OCI-LY3 (cell line): Measurements from ENCODE around the gene TMEM31.

Experiments used
- EZH2phosphoT487 ChIP-seq: fragments of 200-600 bp; shearing (Covaris generic); IDR thresholded peaks from 2 replicates; pipeline ENCODE4 v1.6.1; 2018; ENCODE audit warnings: antibody characterized with exemption, mixed run types, low read depth
- TF ChIP-seq, protein P1 (sequence below): fragments of 200-600, 300-600 bp; sonication (generic); IDR thresholded peaks from 2 replicates; pipeline ENCODE4 v1.5.1; 2014; ENCODE audit warnings: antibody characterized with exemption, low read length, low read depth

DNA sequence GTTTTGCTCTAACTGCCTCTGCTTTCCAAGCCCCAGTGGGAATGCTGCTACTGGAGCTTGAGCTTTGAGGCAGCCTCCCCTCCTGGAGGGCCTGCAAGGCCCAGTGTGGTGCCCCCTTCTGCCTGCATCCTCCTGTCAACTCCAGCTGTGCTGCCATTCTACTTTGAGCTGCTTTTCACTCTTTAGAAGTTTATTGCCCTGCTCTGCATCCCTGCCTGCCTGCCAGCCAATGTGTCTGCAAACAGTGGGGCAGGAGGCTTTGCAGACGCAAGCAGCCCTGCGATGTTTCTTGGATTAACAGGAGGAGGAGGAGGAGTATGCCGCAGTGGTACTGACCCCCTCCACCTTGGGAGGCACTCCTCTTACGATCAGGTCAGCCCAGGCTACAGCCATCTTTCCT is 16.4 kb downstream of the TMEM31 start:
- TF ChIP-seq, protein P1, sequence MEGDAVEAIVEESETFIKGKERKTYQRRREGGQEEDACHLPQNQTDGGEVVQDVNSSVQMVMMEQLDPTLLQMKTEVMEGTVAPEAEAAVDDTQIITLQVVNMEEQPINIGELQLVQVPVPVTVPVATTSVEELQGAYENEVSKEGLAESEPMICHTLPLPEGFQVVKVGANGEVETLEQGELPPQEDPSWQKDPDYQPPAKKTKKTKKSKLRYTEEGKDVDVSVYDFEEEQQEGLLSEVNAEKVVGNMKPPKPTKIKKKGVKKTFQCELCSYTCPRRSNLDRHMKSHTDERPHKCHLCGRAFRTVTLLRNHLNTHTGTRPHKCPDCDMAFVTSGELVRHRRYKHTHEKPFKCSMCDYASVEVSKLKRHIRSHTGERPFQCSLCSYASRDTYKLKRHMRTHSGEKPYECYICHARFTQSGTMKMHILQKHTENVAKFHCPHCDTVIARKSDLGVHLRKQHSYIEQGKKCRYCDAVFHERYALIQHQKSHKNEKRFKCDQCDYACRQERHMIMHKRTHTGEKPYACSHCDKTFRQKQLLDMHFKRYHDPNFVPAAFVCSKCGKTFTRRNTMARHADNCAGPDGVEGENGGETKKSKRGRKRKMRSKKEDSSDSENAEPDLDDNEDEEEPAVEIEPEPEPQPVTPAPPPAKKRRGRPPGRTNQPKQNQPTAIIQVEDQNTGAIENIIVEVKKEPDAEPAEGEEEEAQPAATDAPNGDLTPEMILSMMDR: no peak
- TF ChIP-seq EZH2phosphoT487: no peak
